NCI-H2196 (cell line): ENCODE measurements around the gene MUC4.
"Not testable (repeated sequence)": the region's sequence is repeated elsewhere in the genome, so short reads cannot be mapped to it uniquely, and the experiment has no call there.

Source experiments
- DNase-seq: peaks from one replicate; lab custom pipeline; 2025; ENCODE audit not compliant: unreplicated experiment; lab: John Stamatoyannopoulos, UW

The MUC4 gene

GRCh38 chr3:195761567-195762248 lies 50.0 kb downstream of the MUC4 start:
- peak; percentile 61 for DNase-seq

GRCh38 chr3:195761123-195761566 lies 50.6 kb downstream of the MUC4 start:
- no peak for DNase-seq

GRCh38 chr3:195760345-195761122 lies 51.2 kb downstream of the MUC4 start:
- DNase-seq = peak; percentile 99

GRCh38 chr3:195758721-195759353 lies 52.9 kb downstream of the MUC4 start:
- no peak for DNase-seq

- no peak for DNase-seq
Measured at GRCh38 chr3:195757827-195758226, 53.9 kb downstream of the MUC4 start.

- no peak for DNase-seq
Measured at GRCh38 chr3:195757438-195757770, 54.3 kb downstream of the MUC4 start.

- DNase-seq = no peak
Measured at GRCh38 chr3:195755791-195756676, 55.7 kb downstream of the MUC4 start.

- no peak for DNase-seq
Measured at GRCh38 chr3:195755391-195755790, 56.3 kb downstream of the MUC4 start.

- no peak for DNase-seq
Measured at GRCh38 chr3:195754906-195755305, 56.8 kb downstream of the MUC4 start.

- DNase-seq = no peak
Measured at GRCh38 chr3:195754141-195754540, 57.6 kb downstream of the MUC4 start.

GRCh38 chr3:195753581-195753980 lies 58.1 kb downstream of the MUC4 start:
- no peak for DNase-seq

GRCh38 chr3:195752546-195753331 lies 59.0 kb downstream of the MUC4 start:
- DNase-seq = no peak

- no peak for DNase-seq
Measured at GRCh38 chr3:195752066-195752465, 59.7 kb downstream of the MUC4 start.

- no peak for DNase-seq
Measured at GRCh38 chr3:195751560-195751959, 60.2 kb downstream of the MUC4 start.

- DNase-seq = no peak
Measured at GRCh38 chr3:195750797-195751520, 60.8 kb downstream of the MUC4 start.

- not testable (repeated sequence) for DNase-seq
Measured at GRCh38 chr3:195749101-195749500, 62.6 kb downstream of the MUC4 start.

GRCh38 chr3:195748661-195749060 lies 63.1 kb downstream of the MUC4 start:
- DNase-seq = no peak

- DNase-seq = no peak
Measured at GRCh38 chr3:195746751-195747150, 65.0 kb downstream of the MUC4 start.

GRCh38 chr3:195746346-195746745 lies 65.4 kb downstream of the MUC4 start:
- DNase-seq = no peak

GRCh38 chr3:195744437-195744836 lies 67.3 kb downstream of the MUC4 start:
- DNase-seq = no peak
